K562 (cell line): ENCODE data around the gene TUBG2. TPM values are rescaled to one million over a fixed set of nuclear protein-coding genes. Genes with fewer than 3 reads are reported as not detected.
A peak's percentile ranks its signal among the peaks of the same experiment; 100 is the strongest.

ENCODE experiments used
- KLF13 ChIP-seq: fragments of 450-650 bp; IDR thresholded peaks from 2 replicates; pipeline ENCODE4 v1.6.1; 2016; ENCODE audit warnings: missing genetic modification characterization, low read depth, mild to moderate bottlenecking, missing compliant biosample characterization, moderate library complexity, borderline replicate concordance
- L3MBTL2 ChIP-seq: fragments of 450-650 bp; IDR thresholded peaks from 2 replicates; pipeline ENCODE4 v1.6.1; 2016; ENCODE audit warnings: mild to moderate bottlenecking, moderate library complexity
- MEIS2 ChIP-seq: fragments of 450-650 bp; IDR thresholded peaks from 2 replicates; pipeline ENCODE4 v1.6.1; 2014; ENCODE audit warnings: mild to moderate bottlenecking; ENCODE audit not compliant: partially characterized antibody
- NFYB ChIP-seq: IDR thresholded peaks from 2 replicates; pipeline ENCODE4 v1.6.1; 2011; ENCODE audit warnings: mild to moderate bottlenecking, moderate library complexity; ENCODE audit not compliant: insufficient read length; ENCODE audit errors: extremely low read depth
- PTTG1 ChIP-seq: fragments of 450-650 bp; IDR thresholded peaks from 2 replicates; pipeline ENCODE4 v1.6.1; 2016; ENCODE audit warnings: low read depth, mild to moderate bottlenecking, missing genetic modification characterization, missing compliant biosample characterization
- RAD21 ChIP-seq, 2 experiments: fragments of 250-450 bp in 1 of 2; fragments of 450-650 bp in 1 of 2; sonication (Bioruptor Pico) in 1 of 2; formaldehyde crosslinking in 1 of 2; IDR thresholded peaks in 1 of 2; conservative IDR thresholded peaks in 1 of 2; 2 replicates each; pipeline versions ENCODE4 v1.4.0 to v1.8.0; 2020 to 2022; ENCODE audit warnings: mild to moderate bottlenecking in 2 of 2, moderate library complexity in 1 of 2
- REST ChIP-seq, 2 experiments: fragments of 450-650 bp; formaldehyde crosslinking in 1 of 2; IDR thresholded peaks; 2 replicates each; pipeline versions ENCODE4 v1.4.0 to v1.6.1; 2014 to 2020; ENCODE audit warnings: mild to moderate bottlenecking in 2 of 2, borderline replicate concordance in 1 of 2, low read depth in 1 of 2
- USF2 ChIP-seq: sonication (generic); formaldehyde crosslinking; IDR thresholded peaks from 2 replicates; pipeline ENCODE4 v1.5.0; 2020; ENCODE audit warnings: missing genetic modification reagents
- ZKSCAN8 ChIP-seq: fragments of 200-800 bp; sonication (Bioruptor generic); IDR thresholded peaks from 2 replicates; pipeline ENCODE4 v1.6.1; 2016; ENCODE audit warnings: missing genetic modification characterization, missing compliant biosample characterization
- polyA plus RNA-seq, 8 experiments: library from polyadenylated mRNA; depleted of rRNA in 4 of 8; stranded (reverse) in 5 of 8; unstranded in 3 of 8; fragments of >200 nt; fragmentation: Nextera tagmentation in 2 of 8; fragmentation: Illumina TruSeq in 1 of 8; extraction: Ambion mirVana in 2 of 8; extraction: Trizol in 1 of 8; gene quantifications; 2 replicates each; pipeline versions ENCODE4 v1.2.1 to v1.2.3, GENCODE V29; 2011 to 2014; ENCODE audit warnings: inconsistent platforms in 1 of 8, missing spikeins in 1 of 8
- total RNA-seq, 7 experiments: library from RNA; depleted of rRNA in 6 of 7; stranded (reverse); fragments of >200 nt in 6 of 7; fragmentation: Illumina TruSeq in 2 of 7; extraction: Trizol in 2 of 7; gene quantifications; 2 replicates each; pipeline versions ENCODE4 v1.2.1 to v1.2.3, GENCODE V29; 2011 to 2021; ENCODE audit warnings: low replicate concordance in 1 of 7
- TF ChIP-seq, protein P1 (sequence below): fragments of 450-650 bp; IDR thresholded peaks from 2 replicates; pipeline ENCODE4 v1.6.1; 2016; ENCODE audit warnings: antibody characterized with exemption

The TUBG2 gene
- total and polyA plus RNA-seq, 9 of the 15 experiments (the other 6 are each of a cell fraction or from before 2014, with no cell fraction given), result 0.09 to 0.80 (median 0.24) TPM; not detected in 2

DNA sequence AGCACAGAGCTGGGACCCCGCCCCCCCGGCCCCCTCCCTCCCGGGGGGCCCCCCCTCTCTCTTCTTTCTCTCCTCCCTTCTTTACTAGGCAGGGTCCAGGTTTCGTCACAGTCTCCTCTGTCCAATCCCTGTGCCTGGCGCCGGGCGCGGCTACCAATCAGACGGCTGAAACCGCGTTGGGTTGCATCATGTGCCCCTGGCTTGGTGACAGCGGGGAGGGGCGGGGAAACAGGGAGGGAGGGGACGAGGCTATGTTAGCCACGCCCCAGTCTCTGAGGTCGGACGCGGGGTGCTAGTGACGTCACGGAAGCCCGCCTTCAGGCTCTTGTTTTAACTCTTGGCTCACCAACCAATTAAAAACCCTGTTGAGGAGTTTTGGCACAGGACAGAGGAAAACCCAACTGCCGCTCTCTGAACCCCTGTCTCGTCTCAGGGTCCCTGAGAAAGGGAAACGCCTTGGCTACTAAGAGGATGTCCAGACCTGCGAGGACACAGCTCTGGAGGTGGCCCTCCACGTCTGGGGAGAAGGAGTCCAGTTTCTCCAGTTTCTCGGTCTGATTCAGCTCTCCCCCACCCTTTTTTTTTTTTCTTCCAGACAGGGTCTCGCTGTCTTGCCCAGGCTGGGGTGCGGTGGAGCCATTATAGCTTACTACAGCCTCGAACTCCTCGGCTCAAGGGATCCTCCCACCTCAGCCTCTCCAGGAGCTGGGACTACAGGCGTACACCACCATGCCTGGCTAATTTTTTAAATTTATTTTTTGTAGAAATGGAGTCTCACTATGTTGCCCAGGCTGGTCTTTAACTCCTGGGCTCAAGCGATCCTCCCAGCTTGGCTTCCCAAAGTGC is 18.2 kb downstream of the TUBG2 start (continued):
- TF ChIP-seq, protein P1, sequence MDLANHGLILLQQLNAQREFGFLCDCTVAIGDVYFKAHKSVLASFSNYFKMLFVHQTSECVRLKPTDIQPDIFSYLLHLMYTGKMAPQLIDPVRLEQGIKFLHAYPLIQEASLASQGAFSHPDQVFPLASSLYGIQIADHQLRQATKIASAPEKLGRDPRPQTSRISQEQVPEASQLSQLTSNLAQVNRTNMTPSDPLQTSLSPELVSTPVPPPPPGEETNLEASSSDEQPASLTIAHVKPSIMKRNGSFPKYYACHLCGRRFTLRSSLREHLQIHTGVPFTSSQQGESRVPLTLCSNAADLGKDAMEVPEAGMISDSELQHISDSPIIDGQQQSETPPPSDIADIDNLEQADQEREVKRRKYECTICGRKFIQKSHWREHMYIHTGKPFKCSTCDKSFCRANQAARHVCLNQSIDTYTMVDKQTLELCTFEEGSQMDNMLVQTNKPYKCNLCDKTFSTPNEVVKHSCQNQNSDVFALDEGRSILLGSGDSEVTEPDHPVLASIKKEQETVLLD, result 0 out of 2 replicates have a peak, but pooled peaks have one; percentile 44
- TF ChIP-seq L3MBTL2, result peak; percentile 11; the same call in 1 of the 2 replicates
- TF ChIP-seq KLF13 (tag), result no peak
- TF ChIP-seq MEIS2, result peak; percentile 66
- TF ChIP-seq REST (IDR thresholded peaks at IDR 0.05; ENCODE audit: borderline replicate concordance), result peak; percentile 42
- no peak for TF ChIP-seq REST (CRISPR knock-in tag; IDR thresholded peaks at IDR 0.05; ENCODE audit: low read depth)
- TF ChIP-seq ZKSCAN8, result peak; percentile 36; the same call in 1 of the 2 replicates
- TF ChIP-seq RAD21 (CRISPR knock-in tag; conservative IDR thresholded peaks at IDR 0.05 in 1 of 2, IDR thresholded peaks at IDR 0.05 in 1 of 2), result no peak
- peak; percentile 93 for TF ChIP-seq USF2 (CRISPR knock-in tag)
- peak; percentile 93 for TF ChIP-seq NFYB
- no peak for TF ChIP-seq PTTG1
